Duodenal mucosa (tissue), 2 donors: Measurements from ENCODE around the gene CCDC68.

ENCODE experiments used
- H3K27ac ChIP-seq: one replicate; pipeline ENCODE4 v1.7.0; 2013; ENCODE audit warnings: low read depth, low read length
- H3K27me3 ChIP-seq, 2 donors: one replicate each; pipeline ENCODE4 v1.7.0; 2013; ENCODE audit warnings: low read length in 2 of 2, control low read depth in 1 of 2; ENCODE audit not compliant: insufficient read depth in 2 of 2, control insufficient read depth in 1 of 2
- H3K36me3 ChIP-seq, 2 donors: one replicate each; pipeline ENCODE4 v1.7.0; 2013; ENCODE audit warnings: low read length in 2 of 2, control low read depth in 1 of 2; ENCODE audit not compliant: insufficient read depth in 2 of 2, control insufficient read depth in 1 of 2
- H3K4me1 ChIP-seq, 2 donors: one replicate each; pipeline ENCODE4 v1.7.0; 2013; ENCODE audit warnings: low read length in 2 of 2, control low read depth in 1 of 2; ENCODE audit not compliant: insufficient read depth in 2 of 2, control insufficient read depth in 1 of 2
- H3K4me3 ChIP-seq, 2 donors: one replicate each; pipeline ENCODE4 v1.7.0; 2013; ENCODE audit warnings: low read length in 2 of 2, low read depth in 1 of 2
- H3K9ac ChIP-seq, 2 donors: one replicate each; pipeline ENCODE4 v1.7.0; 2013; ENCODE audit warnings: low read length in 2 of 2, low read depth in 1 of 2
- H3K9me3 ChIP-seq, 2 donors: one replicate each; pipeline ENCODE4 v1.7.0; 2013; ENCODE audit warnings: low read length in 2 of 2, control low read depth in 1 of 2; ENCODE audit not compliant: control insufficient read depth in 1 of 2

Gene CCDC68

DNA sequence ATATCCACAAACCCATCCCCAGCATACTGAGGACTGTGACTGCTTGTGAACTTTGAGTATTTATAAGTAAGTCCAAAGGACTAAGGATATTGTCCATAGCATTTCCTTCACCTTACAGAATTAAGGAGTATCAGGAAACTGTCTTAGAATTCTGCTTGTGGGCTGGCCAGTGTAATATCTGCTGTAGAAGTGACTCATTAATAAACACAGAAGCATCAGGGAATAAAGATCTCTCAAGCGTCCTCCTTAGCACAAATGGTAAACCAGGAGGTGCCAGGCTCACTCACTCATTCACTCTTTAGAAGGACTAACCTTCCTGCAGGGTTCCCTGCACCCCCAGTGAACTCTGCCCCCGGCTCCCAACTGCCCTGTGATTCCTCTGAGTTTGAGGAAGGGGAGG lies 31.0 kb downstream of the CCDC68 start:
- Histone ChIP-seq H3K27ac (no peak overlapping the region), H3K4me1 (no peaks in the 10 kb centered on the region), H3K9ac (no peak overlapping the region), H3K4me3 (no peak overlapping the region), H3K9me3 (no peaks in the 10 kb centered on the region), H3K27me3 (no peaks in the 10 kb centered on the region), H3K36me3 (peaks cover 18 to 40% of the 10 kb centered on the region in 2 donors)

GRCh38 chr18:54926593-54927325 lies 32.5 kb downstream of the CCDC68 start:
- no peaks in the 10 kb centered on the region for H3K9me3 ChIP-seq
- no peak overlapping the region for H3K9ac ChIP-seq
- no peaks in the 10 kb centered on the region for H3K27me3 ChIP-seq
- H3K4me1 ChIP-seq = no peaks in the 10 kb centered on the region
- H3K4me3 ChIP-seq = no peak overlapping the region
- peaks cover 15 to 37% of the 10 kb centered on the region in 2 donors for H3K36me3 ChIP-seq
- no peak overlapping the region for H3K27ac ChIP-seq

GRCh38 chr18:54924948-54925347 lies 34.3 kb downstream of the CCDC68 start:
- no peaks in the 10 kb centered on the region for H3K9me3 ChIP-seq
- H3K4me3 ChIP-seq = no peak overlapping the region
- no peaks in the 10 kb centered on the region for H3K4me1 ChIP-seq
- no peaks in the 10 kb centered on the region for H3K27me3 ChIP-seq
- H3K9ac ChIP-seq = no peak overlapping the region
- no peak overlapping the region for H3K27ac ChIP-seq
- H3K36me3 ChIP-seq = peaks cover 15 to 39% of the 10 kb centered on the region in 2 donors

GRCh38 chr18:54923339-54923956 lies 35.8 kb downstream of the CCDC68 start:
- peaks cover 10 to 27% of the 10 kb centered on the region in 2 donors for H3K36me3 ChIP-seq
- H3K27me3 ChIP-seq = no peaks in the 10 kb centered on the region
- no peaks in the 10 kb centered on the region for H3K4me1 ChIP-seq
- no peak overlapping the region for H3K4me3 ChIP-seq
- H3K27ac ChIP-seq = no peak overlapping the region
- no peaks in the 10 kb centered on the region for H3K9me3 ChIP-seq
- no peak overlapping the region for H3K9ac ChIP-seq

GRCh38 chr18:54919412-54919811 lies 39.8 kb downstream of the CCDC68 start:
- peaks cover 5 to 31% of the 10 kb centered on the region in 2 donors for H3K36me3 ChIP-seq

DNA sequence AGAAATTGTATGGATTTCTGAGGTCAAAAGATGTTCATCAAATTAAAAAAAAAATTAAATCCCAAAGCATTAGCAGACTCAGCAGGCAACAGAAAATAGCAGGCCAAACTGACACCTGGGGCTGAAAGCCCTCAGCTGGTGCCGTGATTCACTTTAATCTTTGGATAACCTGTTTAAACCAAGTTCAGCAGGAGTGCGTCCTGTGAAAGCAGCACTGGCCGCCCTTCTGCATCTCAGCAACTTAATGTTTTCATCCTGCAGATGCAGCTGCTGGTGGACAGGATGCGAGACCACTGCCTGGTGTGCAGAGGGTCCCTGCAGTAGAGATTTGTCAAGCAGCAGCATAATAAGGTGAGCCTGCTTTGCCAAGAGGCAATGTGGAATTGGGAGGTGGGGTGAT lies 41.2 kb downstream of the CCDC68 start:
- Histone ChIP-seq H3K9me3 (no peaks in the 10 kb centered on the region), H3K4me1 (no peaks in the 10 kb centered on the region), H3K27me3 (no peaks in the 10 kb centered on the region), H3K4me3 (no peak overlapping the region), H3K27ac (no peak overlapping the region), H3K9ac (no peak overlapping the region), H3K36me3 (peaks cover 5 to 31% of the 10 kb centered on the region in 2 donors)

More at GRCh38 chr18:54919412-54919811, 39.8 kb downstream of the CCDC68 start:
- Histone ChIP-seq H3K9ac (no peak overlapping the region), H3K4me3 (no peak overlapping the region), H3K4me1 (no peaks in the 10 kb centered on the region), H3K27ac (no peak overlapping the region), H3K9me3 (no peaks in the 10 kb centered on the region), H3K27me3 (no peaks in the 10 kb centered on the region)

- H3K4me3 ChIP-seq = no peak overlapping the region
- no peak overlapping the region for H3K27ac ChIP-seq
- no peak overlapping the region for H3K9ac ChIP-seq
- H3K4me1 ChIP-seq = no peaks in the 10 kb centered on the region
- peaks cover 5 to 31% of the 10 kb centered on the region in 2 donors for H3K36me3 ChIP-seq
- H3K9me3 ChIP-seq = no peaks in the 10 kb centered on the region
- H3K27me3 ChIP-seq = no peaks in the 10 kb centered on the region
Observed at GRCh38 chr18:54916507-54916906, 42.8 kb downstream of the CCDC68 start.

GRCh38 chr18:54914816-54915215 lies 44.4 kb downstream of the CCDC68 start:
- H3K4me1 ChIP-seq = no peaks in the 10 kb centered on the region
- no peak overlapping the region for H3K27ac ChIP-seq
- peaks cover 5 to 24% of the 10 kb centered on the region in 2 donors for H3K36me3 ChIP-seq
- H3K27me3 ChIP-seq = no peaks in the 10 kb centered on the region
- no peak overlapping the region for H3K9ac ChIP-seq
- no peaks in the 10 kb centered on the region for H3K9me3 ChIP-seq
- no peak overlapping the region for H3K4me3 ChIP-seq

GRCh38 chr18:54911551-54911950 lies 47.7 kb downstream of the CCDC68 start:
- H3K36me3 ChIP-seq = peaks cover 5 to 10% of the 10 kb centered on the region in 2 donors
- no peak overlapping the region for H3K4me3 ChIP-seq
- H3K9me3 ChIP-seq = no peaks in the 10 kb centered on the region
- no peaks in the 10 kb centered on the region for H3K27me3 ChIP-seq
- H3K27ac ChIP-seq = no peak overlapping the region
- no peaks in the 10 kb centered on the region for H3K4me1 ChIP-seq
- no peak overlapping the region for H3K9ac ChIP-seq

DNA sequence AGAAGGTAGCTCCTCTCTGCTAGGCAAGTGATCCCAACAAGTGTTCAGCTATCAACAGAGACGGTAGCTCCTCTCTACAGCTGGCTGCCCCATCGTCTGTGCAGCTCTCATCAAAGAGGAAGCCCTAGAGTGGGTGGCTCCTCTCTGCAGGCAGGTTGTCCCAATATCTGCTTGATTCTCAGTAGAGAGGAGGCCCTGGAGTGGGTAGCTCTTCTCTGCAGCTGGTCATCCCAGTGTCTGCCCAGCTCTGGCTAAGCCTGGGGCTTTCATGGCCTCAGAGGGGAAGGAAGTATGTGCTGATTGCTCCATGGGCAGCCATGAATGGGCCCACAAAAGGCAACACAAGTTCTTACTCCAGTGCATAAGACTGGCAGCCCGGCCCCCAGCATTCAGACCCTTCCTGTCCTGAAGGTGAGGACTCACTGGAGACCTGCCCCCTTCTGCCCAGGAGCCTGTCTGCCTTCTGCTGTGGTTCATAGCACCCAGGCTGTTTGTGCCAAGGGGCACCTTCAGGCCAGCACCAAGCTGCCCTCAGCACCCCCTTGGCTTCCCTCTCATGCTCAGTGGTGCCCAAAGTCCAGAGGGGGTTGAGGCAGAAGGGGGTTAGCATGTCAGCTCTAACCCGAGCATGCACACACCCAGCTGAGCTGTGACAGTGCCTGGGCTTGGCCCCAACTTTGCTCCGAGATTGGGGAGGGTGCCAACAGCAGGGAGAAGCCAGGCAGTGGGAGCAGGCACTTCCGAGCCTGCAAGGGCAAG lies 48.9 kb downstream of the CCDC68 start:
- Histone ChIP-seq H3K36me3 (peaks cover 3 to 5% of the 10 kb centered on the region in 2 donors), H3K4me1 (no peaks in the 10 kb centered on the region), H3K27me3 (no peaks in the 10 kb centered on the region), H3K4me3 (no peak overlapping the region), H3K9ac (no peak overlapping the region), H3K9me3 (no peaks in the 10 kb centered on the region), H3K27ac (no peak overlapping the region)
